ENCODE results near the gene ADAM10. TPM values are rescaled to one million over a fixed set of nuclear protein-coding genes. Genes with fewer than 3 reads are reported as not detected.

Gene ADAM10
- total RNA-seq, 1 experiment from 2014 or later, result 159 TPM

DNA sequence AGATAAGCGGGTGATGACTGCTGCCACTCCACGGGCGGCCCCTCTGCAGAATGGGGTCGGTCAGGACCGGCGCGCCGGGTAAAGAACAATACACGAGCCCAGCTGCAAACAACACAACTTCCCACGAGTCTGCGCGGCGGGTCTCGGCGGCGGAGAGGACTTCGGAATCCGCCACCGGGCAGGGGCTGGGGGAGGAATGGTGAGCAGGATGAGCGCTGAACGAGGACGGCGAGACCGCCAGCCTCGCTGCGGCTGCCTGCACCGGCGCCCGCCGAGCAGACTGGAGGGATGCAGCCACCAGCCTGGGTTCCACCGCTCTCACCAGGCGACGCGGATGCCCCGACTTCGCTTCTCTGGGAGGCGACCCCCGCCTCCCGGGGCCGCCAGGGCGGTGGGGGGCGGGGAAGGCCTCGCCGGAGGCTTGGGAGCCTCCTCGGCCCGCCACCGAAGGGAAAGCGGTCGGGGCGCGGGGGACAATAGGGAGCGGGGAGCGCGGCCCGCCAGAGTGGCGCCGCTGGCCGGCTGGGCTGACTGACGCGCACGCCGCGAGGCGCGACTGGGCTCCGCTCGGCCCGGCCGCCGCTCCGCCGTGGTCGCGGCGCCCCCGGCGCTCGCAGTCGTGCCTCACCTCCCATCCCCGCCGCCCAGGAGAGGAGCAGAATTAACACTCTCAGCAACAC is 515 bp downstream of the ADAM10 start:
- no peak overlapping the region for H3K4ac ChIP-seq (ENCODE audit: low read depth, low read length)
- H3K27me3 Mint-ChIP-seq (ENCODE audit: low read depth), result no peaks in the 10 kb centered on the region
- H3K14ac ChIP-seq (ENCODE audit: insufficient read depth, low read length), result peak overlapping the region; percentile 98
- no peak overlapping the region for H2BK20ac ChIP-seq (ENCODE audit: low read depth, low read length, poor library complexity, severe bottlenecking)
- DNase-seq, result peak; percentile 47
- H3K4me1 ChIP-seq (ENCODE audit: insufficient read depth, low read length), result no peaks in the 10 kb centered on the region
- H3K27me3 ChIP-seq (ENCODE audit: insufficient read depth, low read length), result no peaks in the 10 kb centered on the region
- H2BK12ac ChIP-seq (ENCODE audit: insufficient read length, low read depth, low read length), result no peak overlapping the region
- H3K9me3 Mint-ChIP-seq, result no peaks in the 10 kb centered on the region
- no peak overlapping the region for H2AFZ ChIP-seq (ENCODE audit: low read length)
- H3T11ph ChIP-seq (ENCODE audit: low read length), result no peak overlapping the region
- TF ChIP-seq, protein P1, sequence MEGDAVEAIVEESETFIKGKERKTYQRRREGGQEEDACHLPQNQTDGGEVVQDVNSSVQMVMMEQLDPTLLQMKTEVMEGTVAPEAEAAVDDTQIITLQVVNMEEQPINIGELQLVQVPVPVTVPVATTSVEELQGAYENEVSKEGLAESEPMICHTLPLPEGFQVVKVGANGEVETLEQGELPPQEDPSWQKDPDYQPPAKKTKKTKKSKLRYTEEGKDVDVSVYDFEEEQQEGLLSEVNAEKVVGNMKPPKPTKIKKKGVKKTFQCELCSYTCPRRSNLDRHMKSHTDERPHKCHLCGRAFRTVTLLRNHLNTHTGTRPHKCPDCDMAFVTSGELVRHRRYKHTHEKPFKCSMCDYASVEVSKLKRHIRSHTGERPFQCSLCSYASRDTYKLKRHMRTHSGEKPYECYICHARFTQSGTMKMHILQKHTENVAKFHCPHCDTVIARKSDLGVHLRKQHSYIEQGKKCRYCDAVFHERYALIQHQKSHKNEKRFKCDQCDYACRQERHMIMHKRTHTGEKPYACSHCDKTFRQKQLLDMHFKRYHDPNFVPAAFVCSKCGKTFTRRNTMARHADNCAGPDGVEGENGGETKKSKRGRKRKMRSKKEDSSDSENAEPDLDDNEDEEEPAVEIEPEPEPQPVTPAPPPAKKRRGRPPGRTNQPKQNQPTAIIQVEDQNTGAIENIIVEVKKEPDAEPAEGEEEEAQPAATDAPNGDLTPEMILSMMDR (conservative IDR thresholded peaks at IDR 0.05), result no peak
- no peak overlapping the region for H4K8ac ChIP-seq (replicated peaks; ENCODE audit: insufficient read length, low read depth, low read length)
- peak overlapping the region; percentile 92 for H3K9ac ChIP-seq (ENCODE audit: extremely low read depth, insufficient read length, low read length)
- no peak overlapping the region for H2BK120ac ChIP-seq (ENCODE audit: low read depth, low read length, poor library complexity, severe bottlenecking)
- H3K4me3 Mint-ChIP-seq, result peak overlapping the region; percentile 89 to 99
- peak overlapping the region; percentile 27 for H3K27ac ChIP-seq (ENCODE audit: insufficient read length, low read depth, low read length)
- H3K9me3 ChIP-seq (ENCODE audit: control insufficient read depth, low read depth, low read length), result no peaks in the 10 kb centered on the region
- H4K91ac ChIP-seq (ENCODE audit: insufficient read length, low read depth, low read length), result no peak overlapping the region
- H3K56ac ChIP-seq (ENCODE audit: insufficient read length, low read depth, low read length), result no peak overlapping the region
- no peak overlapping the region for H2BK15ac ChIP-seq (ENCODE audit: low read depth, low read length)
- H3K79me2 ChIP-seq (ENCODE audit: insufficient read depth, low read length), result peaks cover 22% of the 10 kb centered on the region; the same call in 1 of the 2 replicates
- H3K18ac ChIP-seq (ENCODE audit: insufficient read length, low read depth, low read length), result peak overlapping the region; percentile 94
- H3K27ac Mint-ChIP-seq, result peak overlapping the region; percentile 98 to 99 (median 99)
- no peak overlapping the region for H2BK5ac ChIP-seq (ENCODE audit: insufficient read length, low read length)
- WGBS (ENCODE audit: extremely low coverage, insufficient read length, low lambda C conversion rate), result no CpG with 5 or more reads among the region's 81 CpGs
- no peak overlapping the region for H2AK5ac ChIP-seq (ENCODE audit: insufficient read length, low read length)
- H3K36me3 Mint-ChIP-seq (ENCODE audit: insufficient read depth in 1 of 3, low read depth in 3 of 3), result peaks cover 0 to 5% (median 0%) of the 10 kb centered on the region in 3 experiments; a peak in 1 of 7 replicates
- H3K4me1 Mint-ChIP-seq, result peaks cover 37 to 38% of the 10 kb centered on the region in 2 experiments
- no peaks in the 10 kb centered on the region for H4K20me1 ChIP-seq (ENCODE audit: control insufficient read depth, insufficient read depth, insufficient read length)
- peak overlapping the region; percentile 85 for H3K4me2 ChIP-seq (ENCODE audit: insufficient read depth, insufficient read length, low read length)
- H3K79me1 ChIP-seq (ENCODE audit: insufficient read depth, low read depth, low read length, poor library complexity, severe bottlenecking), result no peaks in the 10 kb centered on the region
- no peak overlapping the region for H3K23ac ChIP-seq (ENCODE audit: insufficient read length, low read depth, low read length)
- peaks cover 11% of the 10 kb centered on the region for H3K23me2 ChIP-seq (ENCODE audit: insufficient read length, low read depth, low read length, poor library complexity, severe bottlenecking)
- no peak overlapping the region for H4K5ac ChIP-seq (ENCODE audit: insufficient read length, low read depth, low read length)

Measured in H9 (cell line).